HepG2 (cell line): ENCODE measurements around the gene OPRL1. TPM values are rescaled to one million over a fixed set of nuclear protein-coding genes. Genes with fewer than 3 reads are reported as not detected.

Experiments used
- DR1 ChIP-seq: sonication (generic); formaldehyde crosslinking; IDR thresholded peaks from 2 replicates; pipeline ENCODE4 v1.8.0; 2021; ENCODE audit warnings: mild to moderate bottlenecking, missing genetic modification reagents, inconsistent platforms
- HOXD1 ChIP-seq: sonication (generic); formaldehyde crosslinking; IDR thresholded peaks from 2 replicates; pipeline ENCODE4 v1.5.0; 2020; ENCODE audit warnings: missing genetic modification reagents
- ISL2 ChIP-seq: sonication (generic); formaldehyde crosslinking; IDR thresholded peaks from 2 replicates; pipeline ENCODE4 v1.5.0; 2020; ENCODE audit warnings: missing genetic modification reagents
- MXI1 ChIP-seq: IDR thresholded peaks from 3 replicates; pipeline ENCODE4 v1.6.1; 2012; ENCODE audit warnings: low read depth, low read length, inconsistent platforms, borderline replicate concordance
- NCOA1 ChIP-seq: sonication (generic); formaldehyde crosslinking; IDR thresholded peaks from 2 replicates; pipeline ENCODE4 v1.9.0; 2021; ENCODE audit warnings: missing genetic modification reagents
- NFATC3 ChIP-seq: sonication (generic); formaldehyde crosslinking; IDR thresholded peaks from 2 replicates; pipeline ENCODE4 v1.5.1; 2020; ENCODE audit warnings: mild to moderate bottlenecking, missing genetic modification reagents
- PAWR ChIP-seq: sonication (generic); formaldehyde crosslinking; IDR thresholded peaks from 2 replicates; pipeline ENCODE4 v1.4.0; 2020; ENCODE audit warnings: missing genetic modification reagents, mild to moderate bottlenecking, borderline replicate concordance
- PCBP2 ChIP-seq: fragments of 200-400 bp; formaldehyde crosslinking; optimal IDR thresholded peaks from 2 replicates; pipeline ENCODE3; 2018; ENCODE audit warnings: low read length, low read depth; ENCODE audit not compliant: poor library complexity, severe bottlenecking
- REXO4 ChIP-seq: sonication (generic); formaldehyde crosslinking; IDR thresholded peaks from 2 replicates; pipeline ENCODE4 v1.8.0; 2022; ENCODE audit warnings: missing genetic modification reagents, mild to moderate bottlenecking, borderline replicate concordance
- TBL1XR1 ChIP-seq: fragments of 150-350 bp; IDR thresholded peaks from 2 replicates; pipeline ENCODE4 v1.6.1; 2014; ENCODE audit warnings: borderline replicate concordance, low read length; ENCODE audit not compliant: partially characterized antibody
- ZNF605 ChIP-seq: sonication (generic); formaldehyde crosslinking; IDR thresholded peaks from 2 replicates; pipeline ENCODE4 v1.8.0; 2022; ENCODE audit warnings: mild to moderate bottlenecking, missing genetic modification reagents
- ZNF777 ChIP-seq: sonication (generic); formaldehyde crosslinking; IDR thresholded peaks from 2 replicates; pipeline ENCODE4 v1.4.0; 2020; ENCODE audit warnings: missing genetic modification reagents
- polyA plus RNA-seq, 8 experiments: library from polyadenylated mRNA; depleted of rRNA in 3 of 8; stranded (reverse) in 7 of 8; unstranded in 1 of 8; fragments of >200 nt; fragmentation: Illumina TruSeq in 4 of 8; extraction: Trizol in 4 of 8; gene quantifications; 2 replicates each; pipeline versions ENCODE4 v1.2.1 to v1.2.3, GENCODE V29; 2011 to 2016; ENCODE audit warnings: low read depth in 4 of 8, missing spikeins in 1 of 8, mixed read lengths in 1 of 8; ENCODE audit not compliant: insufficient read depth in 1 of 8
- total RNA-seq, 5 experiments: library from RNA; depleted of rRNA; stranded (reverse); fragments of >200 nt; fragmentation: Illumina TruSeq; extraction: Trizol; gene quantifications; 2 replicates each; pipeline ENCODE4 v1.2.3, GENCODE V29; 2016; ENCODE audit warnings: low read depth in 1 of 5
- TF ChIP-seq, protein P1 (sequence below): sonication (generic); formaldehyde crosslinking; IDR thresholded peaks from 2 replicates; pipeline ENCODE4 v1.5.1; 2020; ENCODE audit warnings: missing genetic modification reagents, mild to moderate bottlenecking, borderline replicate concordance
- TF ChIP-seq, protein P2 (sequence below): sonication (generic); formaldehyde crosslinking; IDR thresholded peaks from 2 replicates; pipeline ENCODE4 v1.4.0; 2020; ENCODE audit warnings: missing genetic modification reagents
- TF ChIP-seq, protein P3 (sequence below): sonication (generic); formaldehyde crosslinking; conservative IDR thresholded peaks from 2 replicates; pipeline ENCODE4 v1.4.0; 2020; ENCODE audit warnings: missing genetic modification reagents
- TF ChIP-seq, protein P4 (sequence below): sonication (generic); formaldehyde crosslinking; IDR thresholded peaks from 2 replicates; pipeline ENCODE4 v1.5.1; 2020; ENCODE audit warnings: mild to moderate bottlenecking, missing genetic modification reagents, borderline replicate concordance

OPRL1 gene
- total and polyA plus RNA-seq, 2 of the 13 experiments (the other 11 are each of a cell fraction or from before 2014, with no cell fraction given): 0.35 to 0.71 TPM

DNA sequence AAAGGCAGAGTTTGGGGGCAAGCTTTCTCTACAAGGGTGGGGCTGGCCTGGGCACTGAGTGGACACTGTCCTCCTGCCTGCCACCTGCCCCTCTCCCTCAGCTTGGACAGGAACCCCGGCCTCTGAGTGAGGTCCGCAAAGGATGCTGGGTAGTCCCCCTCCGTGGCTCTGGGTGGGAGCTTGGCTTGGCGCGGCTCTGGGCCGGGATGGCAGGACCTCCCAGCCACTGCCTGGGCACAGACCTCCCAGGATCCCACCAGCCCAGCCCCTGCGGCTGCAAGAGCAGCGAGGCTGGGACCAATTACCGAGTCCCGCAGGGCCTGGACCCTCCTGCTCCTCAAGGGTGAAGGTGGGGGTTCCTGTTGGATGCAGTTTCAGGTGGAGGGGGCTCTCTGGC is 27.6 kb upstream of the OPRL1 start (continued):
- TF ChIP-seq, protein P1, sequence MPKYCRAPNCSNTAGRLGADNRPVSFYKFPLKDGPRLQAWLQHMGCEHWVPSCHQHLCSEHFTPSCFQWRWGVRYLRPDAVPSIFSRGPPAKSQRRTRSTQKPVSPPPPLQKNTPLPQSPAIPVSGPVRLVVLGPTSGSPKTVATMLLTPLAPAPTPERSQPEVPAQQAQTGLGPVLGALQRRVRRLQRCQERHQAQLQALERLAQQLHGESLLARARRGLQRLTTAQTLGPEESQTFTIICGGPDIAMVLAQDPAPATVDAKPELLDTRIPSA (CRISPR knock-in tag): 0 out of 2 replicates have a peak, but pooled peaks have one; percentile 3
- TF ChIP-seq MXI1 (no peak), DR1 (CRISPR knock-in tag) (no peak), ZNF605 (CRISPR knock-in tag) (0 out of 2 replicates have a peak, but pooled peaks have one; percentile 2), ISL2 (no peak), REXO4 (no peak), PAWR (CRISPR knock-in tag) (no peak), HOXD1 (0 out of 2 replicates have a peak, but pooled peaks have one; percentile 6), PCBP2 (no peak), NCOA1 (CRISPR knock-in tag) (no peak), TBL1XR1 (no peak), NFATC3 (CRISPR knock-in tag) (no peak), ZNF777 (CRISPR knock-in tag) (0 out of 2 replicates have a peak, but pooled peaks have one; percentile 29)
- TF ChIP-seq, protein P2, sequence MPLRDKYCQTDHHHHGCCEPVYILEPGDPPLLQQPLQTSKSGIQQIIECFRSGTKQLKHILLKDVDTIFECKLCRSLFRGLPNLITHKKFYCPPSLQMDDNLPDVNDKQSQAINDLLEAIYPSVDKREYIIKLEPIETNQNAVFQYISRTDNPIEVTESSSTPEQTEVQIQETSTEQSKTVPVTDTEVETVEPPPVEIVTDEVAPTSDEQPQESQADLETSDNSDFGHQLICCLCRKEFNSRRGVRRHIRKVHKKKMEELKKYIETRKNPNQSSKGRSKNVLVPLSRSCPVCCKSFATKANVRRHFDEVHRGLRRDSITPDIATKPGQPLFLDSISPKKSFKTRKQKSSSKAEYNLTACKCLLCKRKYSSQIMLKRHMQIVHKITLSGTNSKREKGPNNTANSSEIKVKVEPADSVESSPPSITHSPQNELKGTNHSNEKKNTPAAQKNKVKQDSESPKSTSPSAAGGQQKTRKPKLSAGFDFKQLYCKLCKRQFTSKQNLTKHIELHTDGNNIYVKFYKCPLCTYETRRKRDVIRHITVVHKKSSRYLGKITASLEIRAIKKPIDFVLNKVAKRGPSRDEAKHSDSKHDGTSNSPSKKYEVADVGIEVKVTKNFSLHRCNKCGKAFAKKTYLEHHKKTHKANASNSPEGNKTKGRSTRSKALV (CRISPR knock-in tag): no peak
- TF ChIP-seq, protein P3, sequence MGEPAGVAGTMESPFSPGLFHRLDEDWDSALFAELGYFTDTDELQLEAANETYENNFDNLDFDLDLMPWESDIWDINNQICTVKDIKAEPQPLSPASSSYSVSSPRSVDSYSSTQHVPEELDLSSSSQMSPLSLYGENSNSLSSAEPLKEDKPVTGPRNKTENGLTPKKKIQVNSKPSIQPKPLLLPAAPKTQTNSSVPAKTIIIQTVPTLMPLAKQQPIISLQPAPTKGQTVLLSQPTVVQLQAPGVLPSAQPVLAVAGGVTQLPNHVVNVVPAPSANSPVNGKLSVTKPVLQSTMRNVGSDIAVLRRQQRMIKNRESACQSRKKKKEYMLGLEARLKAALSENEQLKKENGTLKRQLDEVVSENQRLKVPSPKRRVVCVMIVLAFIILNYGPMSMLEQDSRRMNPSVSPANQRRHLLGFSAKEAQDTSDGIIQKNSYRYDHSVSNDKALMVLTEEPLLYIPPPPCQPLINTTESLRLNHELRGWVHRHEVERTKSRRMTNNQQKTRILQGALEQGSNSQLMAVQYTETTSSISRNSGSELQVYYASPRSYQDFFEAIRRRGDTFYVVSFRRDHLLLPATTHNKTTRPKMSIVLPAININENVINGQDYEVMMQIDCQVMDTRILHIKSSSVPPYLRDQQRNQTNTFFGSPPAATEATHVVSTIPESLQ (CRISPR knock-in tag): no peak
- TF ChIP-seq, protein P4, sequence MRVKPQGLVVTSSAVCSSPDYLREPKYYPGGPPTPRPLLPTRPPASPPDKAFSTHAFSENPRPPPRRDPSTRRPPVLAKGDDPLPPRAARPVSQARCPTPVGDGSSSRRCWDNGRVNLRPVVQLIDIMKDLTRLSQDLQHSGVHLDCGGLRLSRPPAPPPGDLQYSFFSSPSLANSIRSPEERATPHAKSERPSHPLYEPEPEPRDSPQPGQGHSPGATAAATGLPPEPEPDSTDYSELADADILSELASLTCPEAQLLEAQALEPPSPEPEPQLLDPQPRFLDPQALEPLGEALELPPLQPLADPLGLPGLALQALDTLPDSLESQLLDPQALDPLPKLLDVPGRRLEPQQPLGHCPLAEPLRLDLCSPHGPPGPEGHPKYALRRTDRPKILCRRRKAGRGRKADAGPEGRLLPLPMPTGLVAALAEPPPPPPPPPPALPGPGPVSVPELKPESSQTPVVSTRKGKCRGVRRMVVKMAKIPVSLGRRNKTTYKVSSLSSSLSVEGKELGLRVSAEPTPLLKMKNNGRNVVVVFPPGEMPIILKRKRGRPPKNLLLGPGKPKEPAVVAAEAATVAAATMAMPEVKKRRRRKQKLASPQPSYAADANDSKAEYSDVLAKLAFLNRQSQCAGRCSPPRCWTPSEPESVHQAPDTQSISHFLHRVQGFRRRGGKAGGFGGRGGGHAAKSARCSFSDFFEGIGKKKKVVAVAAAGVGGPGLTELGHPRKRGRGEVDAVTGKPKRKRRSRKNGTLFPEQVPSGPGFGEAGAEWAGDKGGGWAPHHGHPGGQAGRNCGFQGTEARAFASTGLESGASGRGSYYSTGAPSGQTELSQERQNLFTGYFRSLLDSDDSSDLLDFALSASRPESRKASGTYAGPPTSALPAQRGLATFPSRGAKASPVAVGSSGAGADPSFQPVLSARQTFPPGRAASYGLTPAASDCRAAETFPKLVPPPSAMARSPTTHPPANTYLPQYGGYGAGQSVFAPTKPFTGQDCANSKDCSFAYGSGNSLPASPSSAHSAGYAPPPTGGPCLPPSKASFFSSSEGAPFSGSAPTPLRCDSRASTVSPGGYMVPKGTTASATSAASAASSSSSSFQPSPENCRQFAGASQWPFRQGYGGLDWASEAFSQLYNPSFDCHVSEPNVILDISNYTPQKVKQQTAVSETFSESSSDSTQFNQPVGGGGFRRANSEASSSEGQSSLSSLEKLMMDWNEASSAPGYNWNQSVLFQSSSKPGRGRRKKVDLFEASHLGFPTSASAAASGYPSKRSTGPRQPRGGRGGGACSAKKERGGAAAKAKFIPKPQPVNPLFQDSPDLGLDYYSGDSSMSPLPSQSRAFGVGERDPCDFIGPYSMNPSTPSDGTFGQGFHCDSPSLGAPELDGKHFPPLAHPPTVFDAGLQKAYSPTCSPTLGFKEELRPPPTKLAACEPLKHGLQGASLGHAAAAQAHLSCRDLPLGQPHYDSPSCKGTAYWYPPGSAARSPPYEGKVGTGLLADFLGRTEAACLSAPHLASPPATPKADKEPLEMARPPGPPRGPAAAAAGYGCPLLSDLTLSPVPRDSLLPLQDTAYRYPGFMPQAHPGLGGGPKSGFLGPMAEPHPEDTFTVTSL (CRISPR knock-in tag): no peak
